GM19025 (cell line): Measurements from ENCODE around the gene C2orf80.
"Not testable (repeated sequence)": the region's sequence is repeated elsewhere in the genome, so short reads cannot be mapped to it uniquely, and the experiment has no call there.

Experiments used
- ATAC-seq: cut with Tn5 transposase; IDR thresholded peaks from one replicate; pipeline ENCODE4 v1.9.1; 2021; ENCODE audit warnings: mild to moderate bottlenecking, low read depth, moderate library complexity; ENCODE audit not compliant: unreplicated experiment

The C2orf80 gene

GRCh38 chr2:208182835-208183234, 7.0 kb downstream of the C2orf80 start:
- ATAC-seq: no peak

GRCh38 chr2:208179028-208179609, 10.7 kb downstream of the C2orf80 start:
- ATAC-seq: no peak

DNA sequence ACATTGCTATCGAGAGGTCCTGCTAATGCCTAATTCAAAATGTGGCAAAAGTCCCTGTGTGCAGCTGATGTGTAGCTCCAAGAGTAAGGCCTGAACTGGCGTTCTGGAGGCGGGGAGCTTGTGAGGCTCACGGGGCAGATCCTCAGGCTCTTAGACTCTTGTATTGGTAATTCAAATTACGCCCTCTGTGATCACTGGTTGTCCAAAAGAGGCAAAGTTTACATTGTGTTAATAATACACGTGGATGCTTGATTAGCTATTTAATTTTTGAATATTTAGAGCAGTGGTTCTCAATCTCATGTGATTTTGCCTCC, 14.0 kb downstream of the C2orf80 start:
- ATAC-seq: no peak

GRCh38 chr2:208175069-208175839, 14.6 kb downstream of the C2orf80 start:
- peak; percentile 99 for ATAC-seq

- no peak for ATAC-seq
These were observed 15.7 kb downstream of the C2orf80 start for GRCh38 chr2:208174144-208174543.

DNA sequence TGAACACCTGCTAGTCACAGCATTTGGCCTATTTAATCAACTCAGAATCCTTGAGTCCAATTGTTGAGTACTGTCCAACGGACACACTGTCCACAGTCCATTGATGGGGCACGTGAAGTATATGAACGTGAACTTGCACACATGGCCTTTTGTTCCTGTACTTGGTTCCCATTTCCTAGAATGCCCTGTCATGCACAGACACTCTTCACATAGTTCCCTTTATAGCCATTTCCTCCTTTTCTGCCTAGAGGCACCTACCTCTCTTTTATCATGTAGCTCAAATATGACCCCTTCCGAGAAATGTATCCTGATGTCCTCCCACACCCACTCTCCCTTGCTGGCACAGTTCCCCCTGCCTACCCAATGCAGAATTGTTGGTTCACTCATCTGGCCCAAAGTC, 17.7 kb downstream of the C2orf80 start:
- no peak for ATAC-seq

DNA sequence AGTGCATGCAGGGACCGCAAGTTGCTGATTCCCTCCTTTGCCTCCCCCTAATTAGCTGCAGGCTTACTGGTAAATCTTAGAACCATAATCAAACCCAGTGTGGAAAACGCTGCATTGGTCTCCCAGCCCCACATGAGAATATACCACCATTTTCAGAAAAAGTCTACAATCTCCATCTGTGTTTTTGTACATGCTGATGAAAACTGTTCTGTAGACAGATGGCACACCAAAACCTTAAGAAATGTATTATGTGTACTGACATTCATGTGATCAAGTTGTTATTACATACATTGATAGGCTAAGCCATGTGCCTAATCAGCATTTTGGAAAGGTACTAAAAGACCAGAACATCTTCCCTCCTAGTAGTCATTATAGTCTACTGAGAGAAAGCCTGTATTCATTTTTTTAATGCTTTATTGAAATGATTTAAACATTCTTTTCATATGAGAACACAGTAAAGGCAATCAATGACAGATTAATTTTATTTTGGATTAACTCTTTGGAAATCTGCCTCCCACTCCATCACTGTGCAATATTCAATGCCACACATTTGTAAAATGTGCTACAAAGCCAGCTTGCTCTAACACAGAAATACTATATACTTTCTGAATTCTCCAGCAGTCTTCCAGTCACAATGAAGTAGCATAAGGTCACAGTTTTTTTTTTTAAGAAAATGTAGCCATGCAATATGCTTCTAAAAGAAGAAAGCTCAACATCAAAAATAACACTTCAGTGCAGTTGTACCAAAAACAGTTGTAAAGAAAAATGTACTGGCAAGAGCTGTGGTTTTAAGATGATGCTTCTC, 24.7 kb downstream of the C2orf80 start:
- ATAC-seq: no peak

DNA sequence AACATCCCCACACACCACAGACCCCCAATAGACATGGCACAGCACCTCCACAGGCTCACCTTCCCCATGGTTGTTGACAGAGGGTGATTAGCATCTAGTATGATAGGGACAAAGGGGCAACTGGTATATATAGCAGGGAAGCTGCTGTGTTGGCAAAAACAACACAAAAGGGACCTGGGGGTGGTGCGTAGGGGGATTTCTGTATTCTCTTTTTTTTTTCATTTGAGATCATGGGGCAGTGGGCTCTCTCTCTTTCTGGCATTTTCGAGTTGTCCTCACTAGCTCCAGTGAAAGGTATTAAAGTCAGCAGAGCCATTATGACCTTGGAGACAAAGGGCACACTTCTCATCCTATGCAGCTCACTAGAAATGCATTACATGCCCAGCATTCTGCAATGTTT, 26.3 kb downstream of the C2orf80 start, which contains the start of gene CRYGA:
Gene CRYGA, minus strand, starts transcription at position 101 of the 400 bp plus-strand sequence. Its CDS starts 33 bp downstream, at position 68.
- no peak for ATAC-seq

- no peak for ATAC-seq
These were observed 33.4 kb downstream of the C2orf80 start for GRCh38 chr2:208156439-208156838.

- no peak for ATAC-seq
These were observed 36.7 kb downstream of the C2orf80 start for GRCh38 chr2:208153156-208153555.

DNA sequence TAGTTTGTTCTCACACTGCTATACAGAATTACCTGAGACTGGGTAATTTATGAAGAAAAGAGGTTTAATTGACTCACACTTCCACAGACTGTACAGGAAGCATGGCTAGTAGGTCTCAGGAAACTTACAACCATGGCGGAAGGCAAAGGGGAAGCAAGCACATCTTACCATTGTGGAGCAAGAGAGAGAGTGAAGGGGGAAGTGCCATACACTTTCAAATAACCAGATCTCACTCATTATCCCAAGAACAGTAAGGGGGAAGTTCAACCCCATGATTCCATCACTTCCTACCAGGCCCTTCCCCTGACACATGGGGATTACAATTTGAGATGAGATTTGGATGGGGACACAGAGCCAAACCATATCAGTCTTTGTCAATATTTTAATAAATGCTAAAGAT, 38.9 kb downstream of the C2orf80 start:
- no peak for ATAC-seq

DNA sequence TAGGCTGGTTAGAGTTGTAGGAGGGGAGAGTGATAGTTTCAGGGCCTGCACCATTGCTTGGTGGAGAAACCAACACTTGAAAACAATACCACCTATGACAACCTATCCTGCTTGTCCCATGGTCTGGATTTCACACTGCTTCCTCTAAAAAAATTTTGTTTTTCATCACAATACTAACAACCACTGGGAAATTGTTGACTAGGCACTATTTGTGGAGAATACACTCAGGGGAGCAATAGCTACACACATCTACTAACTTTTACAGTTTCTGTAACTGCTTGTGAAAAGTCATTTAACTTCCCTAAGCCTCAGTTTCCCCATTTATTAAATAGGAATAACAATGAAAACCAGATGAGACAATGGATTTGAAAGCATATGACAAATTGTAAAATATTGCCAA, 39.7 kb downstream of the C2orf80 start:
- ATAC-seq: no peak

DNA sequence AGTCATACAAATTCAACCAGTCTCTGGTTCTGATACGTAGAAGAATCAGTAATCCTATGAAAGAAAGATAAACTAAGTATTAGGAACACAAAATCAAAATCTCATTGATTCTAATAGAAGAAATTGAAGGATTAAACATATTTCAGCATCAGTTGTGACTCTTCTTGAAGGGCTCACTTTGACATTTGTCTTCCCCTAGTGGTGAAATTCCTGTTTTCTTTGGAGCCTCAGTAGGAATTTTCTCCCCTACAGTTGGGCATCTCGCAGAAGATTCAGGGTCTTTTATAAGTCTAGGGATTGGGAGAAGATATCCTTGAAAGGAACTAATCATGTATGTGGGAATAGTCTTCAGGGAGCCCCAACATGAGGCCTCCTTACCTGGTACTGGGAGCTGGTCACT, 41.0 kb downstream of the C2orf80 start:
- ATAC-seq: no peak

- no peak for ATAC-seq
These were observed 42.1 kb downstream of the C2orf80 start for GRCh38 chr2:208147759-208148158.

DNA sequence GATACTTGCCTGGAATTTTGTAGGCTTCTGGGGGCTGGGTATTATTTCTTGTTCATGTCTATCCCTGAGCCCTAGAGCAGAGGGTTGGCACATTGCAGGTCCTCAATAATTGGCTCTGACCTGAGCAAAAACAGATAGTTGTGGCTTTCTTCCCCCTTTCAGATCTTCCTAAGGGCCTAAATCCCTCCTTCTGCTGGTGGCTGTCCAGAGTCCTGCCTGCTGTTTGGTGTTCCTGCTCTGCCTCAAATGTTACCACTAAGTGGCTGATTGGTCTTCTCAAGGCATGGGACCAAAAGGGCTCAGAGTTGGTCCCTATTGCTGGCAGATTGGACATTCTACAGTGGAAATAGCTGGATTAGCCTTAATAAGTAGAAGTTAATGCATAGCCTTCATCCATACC, 42.8 kb downstream of the C2orf80 start:
- no peak for ATAC-seq

DNA sequence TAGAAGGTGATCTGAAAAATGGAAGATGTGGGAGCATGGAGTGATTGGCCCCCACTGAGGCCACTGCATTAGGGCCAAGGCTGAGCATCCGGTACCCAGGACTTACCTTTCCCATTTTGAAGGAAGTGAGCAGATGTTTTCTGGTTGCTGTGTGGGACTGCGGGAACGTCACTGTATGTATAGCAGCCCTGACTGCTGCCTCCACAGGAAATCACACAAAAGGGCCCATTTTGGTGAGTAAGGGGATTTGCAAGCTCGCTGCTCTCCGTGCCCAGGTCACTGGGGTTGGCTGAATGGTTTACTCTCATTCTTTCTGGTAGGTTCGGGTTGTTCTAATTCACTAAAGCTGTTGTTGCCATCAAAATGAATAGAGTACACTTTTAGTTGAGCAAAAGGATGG, 43.8 kb downstream of the C2orf80 start, which contains the start of gene CRYGB:
Gene CRYGB, minus strand, starts transcription at position 153 of the 400 bp plus-strand sequence. Its CDS starts 38 bp downstream, at position 115.
- no peak for ATAC-seq

DNA sequence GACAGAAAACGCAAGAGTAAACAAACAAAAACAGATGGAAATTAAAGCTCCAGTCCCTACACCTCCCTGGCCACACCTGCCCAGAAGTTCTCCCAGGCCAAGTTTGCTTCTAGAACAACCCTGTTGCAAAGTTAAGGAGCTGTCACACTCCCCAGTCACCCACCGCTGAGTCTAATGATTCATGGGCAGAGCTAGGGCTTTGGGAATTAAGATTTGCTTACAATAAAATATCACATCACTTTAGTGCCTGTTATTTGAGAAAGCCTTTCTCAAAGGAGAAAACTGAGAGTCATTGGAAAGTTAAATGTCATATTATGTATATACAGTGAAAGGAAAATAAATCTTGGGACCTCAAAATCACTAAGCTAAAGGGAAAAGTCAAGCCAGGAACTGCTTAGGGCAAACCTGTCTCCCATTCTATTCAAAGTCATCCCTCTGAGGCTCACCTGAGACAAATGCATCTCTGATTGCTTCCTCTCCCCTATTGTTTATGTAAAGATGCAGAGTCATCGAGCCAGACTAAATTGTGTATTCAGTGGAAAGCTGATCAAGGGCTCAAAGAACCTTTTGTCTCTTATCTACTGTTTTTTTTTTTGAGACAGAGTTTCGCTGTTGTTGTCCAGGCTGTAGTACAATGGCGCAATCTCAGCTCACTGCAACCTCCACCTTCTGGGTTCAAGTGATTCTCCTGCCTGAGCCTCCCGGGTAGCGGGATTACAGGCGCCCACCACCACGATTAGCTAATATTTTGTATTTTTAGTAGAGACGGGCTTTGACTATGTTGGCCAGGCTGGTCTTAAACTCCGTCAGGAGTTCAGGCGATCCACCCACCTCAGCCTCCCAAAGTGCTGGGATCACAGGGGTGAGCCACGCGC, 46.7 kb downstream of the C2orf80 start:
- no peak for ATAC-seq

DNA sequence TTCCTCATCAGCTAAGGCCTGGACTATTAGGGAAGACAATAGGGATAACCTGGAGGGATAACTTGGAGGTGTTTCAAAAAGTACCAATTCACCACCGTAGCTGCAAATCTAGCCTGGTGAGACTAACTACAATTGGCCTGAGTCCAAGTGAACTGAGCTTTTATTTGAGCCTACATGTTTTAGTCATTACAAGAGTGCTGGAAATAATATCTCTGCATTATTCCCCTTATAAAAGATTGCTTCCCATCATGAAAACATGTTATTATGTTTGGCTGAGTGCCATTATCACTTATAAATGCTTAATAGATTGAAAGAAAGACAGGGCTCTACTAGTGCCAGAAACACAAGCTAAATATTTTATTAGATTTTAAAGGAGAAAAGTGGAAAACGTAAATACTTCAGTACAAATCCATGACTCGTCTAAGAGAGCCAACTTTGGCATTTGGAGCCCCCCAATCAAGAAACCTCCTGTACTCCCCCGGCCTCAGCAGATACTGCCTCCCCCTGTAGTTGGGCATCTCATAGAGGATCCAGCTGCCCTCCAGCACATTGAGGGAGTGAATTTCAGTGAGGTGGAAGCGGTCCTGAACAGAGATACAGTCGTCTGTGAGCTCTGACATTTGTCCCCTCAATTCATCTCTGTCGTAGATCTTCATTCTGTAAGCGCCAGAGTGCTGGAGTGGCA, 47.4 kb downstream of the C2orf80 start:
- ATAC-seq: no peak

- ATAC-seq: no peak
These were observed 50.4 kb downstream of the C2orf80 start for GRCh38 chr2:208139447-208139846.

DNA sequence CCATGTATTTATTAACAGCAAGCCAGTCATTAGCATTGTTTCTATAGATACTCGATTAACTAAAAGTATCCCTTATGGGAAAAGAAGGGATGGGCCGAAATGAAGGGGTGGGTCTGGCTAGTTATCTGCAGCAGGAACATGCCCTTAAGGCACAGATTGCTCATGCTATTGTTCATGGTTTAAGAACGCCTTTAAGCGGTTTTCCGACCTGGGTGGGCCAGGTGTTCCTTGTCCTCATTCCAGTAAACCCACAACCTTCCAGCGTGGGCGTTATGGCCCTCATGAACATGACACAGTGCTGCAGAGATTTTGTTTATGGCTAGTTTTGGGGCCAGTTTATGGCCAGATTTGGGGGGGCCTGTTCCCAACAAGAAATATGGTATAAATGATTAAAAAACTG, 51.5 kb downstream of the C2orf80 start:
- not testable (repeated sequence) for ATAC-seq
